HG03045 (cell line): ENCODE measurements around the gene FYN.

Source experiments
- ATAC-seq: cut with Tn5 transposase; IDR thresholded peaks from one replicate; pipeline ENCODE4 v1.9.1; 2021; ENCODE audit warnings: mild to moderate bottlenecking, moderate library complexity; ENCODE audit not compliant: unreplicated experiment

Gene FYN

DNA sequence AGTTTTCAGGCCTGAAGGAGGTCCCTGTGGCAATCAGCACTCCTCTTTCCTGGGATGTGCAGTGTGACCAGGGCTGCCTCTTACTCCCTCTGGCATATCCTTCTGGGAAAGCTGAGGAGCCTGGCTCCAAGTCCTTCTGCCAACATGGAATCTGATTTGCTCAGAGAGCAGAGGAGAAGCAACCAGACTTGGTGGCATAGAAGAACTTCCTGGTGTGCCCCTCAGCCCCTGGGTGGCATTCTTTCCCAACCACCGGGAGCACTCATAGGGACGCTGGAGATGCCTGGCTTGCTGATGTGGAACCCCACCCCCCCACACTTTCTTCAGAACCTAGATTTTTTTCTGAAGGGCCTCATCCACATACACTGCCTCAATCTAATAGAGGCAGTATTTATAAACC is 160.0 kb downstream of the FYN start:
- ATAC-seq: no peak

DNA sequence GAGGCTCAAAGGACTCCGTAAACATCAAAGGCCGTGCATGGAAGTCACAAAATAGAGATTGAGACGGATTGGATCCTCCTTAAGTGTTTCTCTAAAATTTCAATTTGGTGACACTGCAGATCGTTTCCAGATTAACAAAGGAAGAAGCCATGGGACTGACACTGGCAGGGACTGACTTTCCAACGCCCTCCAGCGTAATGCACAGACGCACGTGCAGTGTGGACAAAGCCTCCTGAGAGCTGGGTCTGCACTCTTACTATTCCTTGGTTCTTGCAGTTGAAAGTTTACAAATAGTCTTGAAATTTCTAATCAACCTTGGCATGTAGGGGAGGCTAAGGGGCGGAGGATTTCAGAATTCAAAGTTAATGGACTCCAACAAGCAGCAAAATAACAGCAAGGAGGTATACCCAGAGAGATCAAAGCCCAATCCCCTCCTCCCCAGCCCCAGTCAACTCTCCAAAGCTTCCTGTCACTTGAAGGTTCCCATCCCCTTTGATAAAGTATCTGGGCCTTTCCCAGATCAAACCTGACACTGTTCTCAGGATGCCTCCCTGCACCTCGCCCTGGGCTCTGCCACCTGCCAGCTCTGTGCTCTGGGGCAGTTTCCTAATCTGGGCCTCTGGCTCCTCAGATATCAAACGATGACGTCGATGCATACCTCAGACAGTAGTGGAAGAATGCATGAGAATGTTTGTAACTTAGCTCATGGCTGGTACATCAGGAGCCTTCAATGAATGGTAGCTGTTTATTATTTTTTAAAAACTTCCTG is 161.1 kb downstream of the FYN start:
- ATAC-seq: no peak

DNA sequence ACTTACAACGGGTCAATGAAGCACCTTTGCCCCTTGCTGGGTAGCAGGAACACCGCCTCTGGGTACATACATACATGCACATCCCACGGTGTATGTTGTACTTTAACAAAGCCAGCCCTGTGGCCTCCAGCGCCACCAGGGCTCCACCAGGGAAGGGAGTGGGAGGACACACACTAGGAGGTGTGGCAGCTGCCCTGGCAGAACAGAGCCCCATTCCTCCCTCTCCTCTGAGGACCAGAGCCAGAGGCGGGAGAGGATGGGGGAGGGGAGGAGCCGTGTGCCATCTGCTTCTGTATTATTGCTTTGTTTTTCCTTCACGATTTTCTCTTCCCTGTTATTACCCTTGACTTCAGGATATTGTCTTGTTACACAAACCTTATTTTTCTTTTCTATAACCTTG is 161.8 kb downstream of the FYN start:
- ATAC-seq: no peak

DNA sequence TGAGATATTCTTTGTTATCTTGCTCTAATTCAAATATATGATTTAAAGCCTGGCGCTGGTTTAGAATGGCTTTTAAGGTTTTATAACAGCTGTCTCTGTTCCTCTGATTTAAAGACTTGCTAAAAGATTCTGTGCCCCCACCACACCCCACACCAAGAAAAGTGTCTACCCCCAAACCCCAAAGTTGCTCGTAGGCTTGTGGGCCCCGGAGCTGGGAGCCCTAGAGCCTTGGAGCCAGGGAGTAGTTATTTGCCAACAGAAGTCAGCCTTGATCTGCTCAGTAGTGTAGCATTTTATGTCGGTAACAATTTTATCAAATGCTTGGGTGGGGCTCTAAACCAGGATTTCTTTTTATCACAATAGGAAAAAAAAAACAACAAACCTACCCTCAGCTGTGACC is 162.3 kb downstream of the FYN start:
- no peak for ATAC-seq

DNA sequence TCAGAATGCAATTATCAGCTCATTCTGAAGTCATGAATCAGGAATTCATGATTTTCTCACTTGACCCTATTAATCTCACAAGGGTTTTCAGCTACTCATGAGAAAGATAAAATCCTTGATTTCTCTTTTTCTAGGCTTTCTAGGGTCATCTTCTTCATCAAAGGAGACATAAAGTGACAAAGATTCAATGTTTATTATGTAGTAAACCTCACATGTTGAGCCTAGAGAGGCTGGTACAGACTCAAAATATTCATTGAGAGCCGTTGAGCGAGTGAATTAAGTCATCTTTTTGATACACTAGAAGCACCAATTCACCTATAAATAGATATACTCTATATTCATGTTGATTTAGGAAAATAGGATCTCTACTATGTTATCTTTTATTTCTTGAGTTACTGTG is 162.8 kb downstream of the FYN start:
- ATAC-seq: no peak

DNA sequence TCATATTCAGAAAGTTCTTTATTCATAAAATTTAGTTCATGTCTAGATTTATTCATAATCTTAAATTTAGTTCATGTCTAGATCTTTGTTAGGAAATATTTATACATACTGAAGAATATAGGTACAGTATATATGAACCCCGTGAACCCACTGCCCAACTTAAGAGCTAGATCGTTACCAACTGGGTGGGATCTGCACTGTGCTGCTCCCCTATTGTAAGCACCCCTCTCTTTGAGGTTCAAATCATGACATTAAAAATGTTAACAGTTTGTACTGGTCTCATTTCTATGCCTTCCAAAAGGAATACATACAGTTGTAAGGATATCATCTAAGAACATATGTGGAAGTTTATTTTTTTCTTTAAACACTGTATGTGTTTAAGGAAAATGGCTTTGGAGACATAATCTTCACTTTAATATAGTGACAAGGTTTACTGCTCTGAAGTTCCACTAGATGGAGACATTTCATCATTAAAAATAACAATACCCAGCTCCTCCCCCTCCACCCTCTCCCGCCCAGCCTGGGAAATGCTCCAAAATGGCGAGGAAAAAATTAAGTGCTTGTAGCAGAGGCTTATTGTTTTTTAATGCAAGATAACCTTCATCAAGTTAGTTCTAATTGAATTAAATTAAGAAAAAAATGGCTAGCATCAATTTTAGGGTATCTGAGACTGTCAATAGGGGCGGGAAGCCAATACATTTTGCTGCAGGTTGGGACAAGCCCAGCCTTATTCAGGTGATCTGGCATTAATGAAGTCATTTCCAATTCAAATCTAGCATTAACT is 163.4 kb downstream of the FYN start:
- ATAC-seq: peak; percentile 83

DNA sequence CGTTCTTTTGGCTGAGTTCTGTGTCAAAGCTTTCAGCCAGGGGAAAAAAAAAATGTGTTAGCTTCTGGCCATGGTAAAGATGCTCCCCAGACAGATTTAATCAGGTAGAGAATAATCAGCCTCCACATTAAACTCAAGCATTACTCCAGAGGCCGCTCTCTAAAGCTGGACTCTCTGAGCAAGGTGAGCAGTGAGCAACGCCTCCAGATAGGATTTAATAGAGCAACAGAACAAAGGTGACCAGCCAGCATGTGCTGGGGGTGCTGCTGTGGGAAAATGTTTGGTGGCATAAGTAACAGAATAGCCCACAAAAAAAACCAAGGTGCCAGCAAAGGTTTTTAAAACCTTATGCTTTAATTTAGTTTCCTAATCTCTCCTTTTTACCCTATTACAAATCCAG is 164.1 kb downstream of the FYN start:
- ATAC-seq: no peak

DNA sequence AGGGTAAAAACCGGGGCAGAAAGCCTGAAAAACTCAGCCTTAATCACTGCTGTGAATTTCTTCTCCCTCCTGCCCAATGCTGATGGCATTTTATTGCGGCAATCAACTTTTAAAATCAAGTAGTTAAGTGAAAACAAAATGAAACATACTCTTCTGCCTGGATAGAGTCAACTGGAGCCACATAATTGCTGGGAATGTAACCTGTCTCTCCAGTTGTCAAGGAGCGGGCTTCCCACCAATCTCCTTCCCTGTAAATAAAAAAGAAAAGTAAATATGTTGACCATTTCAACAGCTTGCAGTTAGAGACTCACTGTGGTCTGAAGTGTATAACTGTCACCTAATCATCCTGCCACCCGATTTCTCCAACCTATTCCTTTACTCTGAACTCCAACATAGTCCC is 165.5 kb downstream of the FYN start:
- no peak for ATAC-seq

DNA sequence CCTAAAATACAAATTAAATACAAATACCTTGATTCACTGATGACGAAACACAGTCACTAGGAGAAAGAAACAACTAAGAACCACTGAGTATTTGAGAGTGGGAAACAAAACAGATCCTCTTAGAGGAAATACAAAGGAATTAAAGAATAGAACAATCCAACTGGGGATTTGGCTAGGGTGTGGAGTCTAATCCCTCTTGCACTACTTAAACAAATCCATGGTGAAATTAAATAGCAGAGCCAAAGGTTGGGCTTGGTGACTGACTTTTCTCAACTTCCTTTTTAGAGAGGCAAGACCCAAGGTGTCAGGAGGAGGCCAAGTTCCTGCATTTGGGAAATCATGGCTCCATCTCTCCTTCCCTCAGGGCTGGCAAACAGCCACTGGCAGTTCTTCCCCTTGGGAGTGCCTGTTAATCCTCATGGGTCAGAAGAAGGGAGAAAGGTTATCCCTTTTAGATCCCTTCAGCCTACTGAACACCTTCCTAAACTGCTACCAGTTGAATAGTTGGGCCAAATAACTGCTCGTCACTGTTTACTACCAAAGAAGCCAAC is 166.3 kb downstream of the FYN start:
- ATAC-seq: no peak

DNA sequence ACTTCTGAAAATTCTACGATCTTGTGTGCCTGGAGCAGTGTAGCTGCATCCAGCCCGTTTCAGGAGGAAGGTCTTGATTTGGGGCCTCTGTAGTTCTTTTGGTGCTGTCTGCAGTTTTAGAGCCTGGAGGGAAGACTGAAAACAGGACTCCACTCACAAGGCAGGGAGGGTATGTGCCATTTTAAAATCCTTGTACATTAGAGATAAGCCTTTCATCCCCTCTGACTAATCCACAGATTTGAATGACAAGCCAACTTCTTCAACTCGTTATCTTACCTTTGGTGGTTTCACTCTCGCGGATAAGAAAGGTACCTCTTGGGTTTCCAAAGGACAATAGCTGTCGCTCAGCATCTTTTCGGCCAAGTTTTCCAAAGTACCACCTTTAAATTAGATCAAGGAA is 169.5 kb downstream of the FYN start:
- ATAC-seq: no peak

DNA sequence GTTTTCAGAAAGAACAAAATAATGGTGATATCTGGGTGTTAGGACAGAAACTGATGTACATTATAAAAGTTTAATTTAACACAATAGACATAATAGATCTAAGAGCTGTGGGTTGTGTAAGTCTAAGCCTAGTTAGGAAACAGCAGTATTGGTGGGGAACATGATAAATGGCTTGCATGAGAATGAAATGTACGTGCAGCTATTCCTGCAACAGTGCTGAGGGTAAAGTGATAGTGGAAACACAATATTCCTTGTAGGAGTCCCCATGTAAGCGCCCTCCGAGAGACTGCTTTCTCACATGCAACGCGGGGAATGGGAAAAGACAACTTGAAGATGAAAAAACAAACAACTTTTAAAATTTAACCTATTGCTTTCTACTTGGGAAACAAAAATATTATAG is 171.0 kb downstream of the FYN start:
- no peak for ATAC-seq

DNA sequence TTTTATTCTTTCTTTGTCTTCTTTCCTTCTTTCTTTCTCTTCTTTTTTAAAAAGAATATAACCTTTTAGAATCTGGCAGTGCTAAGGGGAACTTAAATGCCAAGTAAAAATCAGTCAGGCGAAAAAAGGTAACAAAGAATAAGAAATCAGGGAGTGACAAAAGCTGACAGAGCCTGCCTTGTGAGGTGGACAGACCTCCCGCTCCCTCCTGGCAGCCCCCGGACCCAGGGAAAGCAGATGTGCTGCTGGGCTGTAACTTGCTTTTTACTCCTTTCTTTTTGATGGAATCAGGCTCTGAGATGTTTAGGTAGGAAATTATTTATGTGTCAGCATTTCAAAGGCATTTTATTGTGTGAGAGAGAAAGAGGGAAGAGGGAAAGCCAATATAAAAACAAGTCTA is 172.1 kb downstream of the FYN start:
- no peak for ATAC-seq

DNA sequence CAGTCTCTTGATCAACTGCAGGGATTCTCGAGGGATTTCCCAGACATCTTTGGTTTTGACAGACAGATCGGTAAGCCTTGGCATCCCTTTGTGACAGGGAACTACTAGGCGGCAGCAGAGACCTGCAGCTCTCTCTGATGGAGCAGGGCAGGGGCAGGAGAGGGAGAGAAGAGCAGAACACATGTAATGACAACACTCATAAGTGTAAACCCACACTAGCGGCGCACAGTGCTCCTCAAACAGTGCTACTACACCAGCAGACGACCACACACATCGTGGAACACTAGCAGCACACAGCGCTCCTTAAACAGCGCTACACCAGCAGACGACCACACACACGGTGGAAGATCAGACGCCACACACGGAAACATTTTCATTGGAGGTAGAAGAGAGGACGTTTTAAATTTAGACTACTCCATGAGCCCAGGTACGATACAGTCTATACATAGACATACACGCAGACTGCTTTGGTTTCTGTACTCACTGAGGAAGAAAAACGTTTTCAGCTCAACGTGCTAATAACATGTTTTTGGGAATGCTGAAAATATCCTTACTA is 173.0 kb downstream of the FYN start:
- ATAC-seq: no peak

DNA sequence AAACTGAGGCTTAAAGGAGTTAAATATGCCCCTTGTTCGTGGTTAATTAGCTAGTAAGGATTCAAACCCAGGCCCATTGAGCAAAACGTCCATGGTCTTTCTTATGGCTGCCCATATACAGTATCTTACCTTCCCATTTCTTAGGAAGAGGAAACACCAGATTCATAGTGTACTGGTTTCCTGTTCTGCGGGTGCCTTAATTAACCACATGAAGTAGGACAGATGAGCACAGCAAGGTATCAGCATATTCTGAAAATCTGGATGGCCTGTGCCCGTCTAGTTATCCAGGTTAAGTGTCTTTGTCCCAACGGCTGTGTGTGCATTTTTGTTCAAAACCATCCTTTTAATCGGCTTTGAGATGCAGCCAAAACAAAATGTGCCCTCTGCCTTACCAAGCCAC is 174.1 kb downstream of the FYN start:
- no peak for ATAC-seq

DNA sequence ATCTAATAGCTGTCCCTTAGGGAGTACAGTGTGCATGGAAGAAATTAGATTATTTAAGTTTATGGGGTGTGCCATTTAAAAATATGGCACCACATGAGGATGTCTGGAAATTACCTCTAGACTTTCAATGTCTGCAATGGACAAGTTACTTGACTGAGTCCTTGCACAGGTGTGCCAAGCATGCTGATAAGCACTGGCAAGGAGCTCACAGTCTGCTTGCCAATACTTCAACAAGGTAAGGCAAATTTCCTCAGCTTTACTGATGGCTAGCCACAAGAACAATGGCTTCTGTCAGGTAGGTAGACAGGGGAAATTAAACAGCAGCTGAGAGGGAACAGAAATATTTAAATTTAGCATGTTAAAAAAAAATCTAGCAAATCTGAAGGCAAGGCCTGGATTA is 176.4 kb downstream of the FYN start:
- ATAC-seq: no peak

DNA sequence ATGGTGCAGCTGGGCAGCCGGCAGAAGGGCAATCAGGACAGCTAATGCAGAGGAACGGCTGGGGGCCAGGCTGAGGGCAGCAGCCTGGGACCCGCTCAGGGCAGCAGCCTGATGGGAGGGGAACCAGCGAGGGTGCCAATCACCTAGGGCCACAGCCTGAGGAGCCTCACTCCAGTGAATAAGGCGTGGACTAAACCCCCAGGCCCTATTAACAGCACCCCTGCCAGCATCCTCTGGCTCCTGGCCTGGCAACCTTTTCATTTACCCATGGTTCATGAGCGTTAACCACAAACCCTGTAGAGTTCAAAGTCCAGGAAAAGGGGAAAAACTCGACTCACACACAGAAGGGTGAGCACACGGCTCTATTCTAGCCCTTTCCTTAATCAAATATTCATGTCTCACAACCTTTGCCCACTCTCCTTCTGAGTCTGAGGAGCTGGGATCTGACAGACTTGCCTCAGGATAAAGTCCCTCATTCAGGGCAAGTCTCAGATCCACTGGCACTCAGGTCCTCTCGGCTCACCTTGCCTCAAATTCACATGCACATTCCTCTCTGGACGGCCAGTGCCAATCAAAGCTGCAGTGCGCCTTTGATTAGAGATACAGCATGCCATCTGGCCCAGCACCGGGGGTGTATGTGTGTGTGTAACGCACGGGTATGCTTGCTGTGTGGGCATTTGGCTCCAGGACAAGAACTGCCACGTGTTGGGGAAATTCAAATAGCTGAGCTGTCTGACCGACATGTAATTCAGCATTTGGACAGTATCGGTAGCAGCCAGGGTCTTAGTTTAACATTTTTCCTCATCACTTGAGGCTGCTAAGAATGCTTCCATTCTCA is 180.7 kb downstream of the FYN start:
- no peak for ATAC-seq

DNA sequence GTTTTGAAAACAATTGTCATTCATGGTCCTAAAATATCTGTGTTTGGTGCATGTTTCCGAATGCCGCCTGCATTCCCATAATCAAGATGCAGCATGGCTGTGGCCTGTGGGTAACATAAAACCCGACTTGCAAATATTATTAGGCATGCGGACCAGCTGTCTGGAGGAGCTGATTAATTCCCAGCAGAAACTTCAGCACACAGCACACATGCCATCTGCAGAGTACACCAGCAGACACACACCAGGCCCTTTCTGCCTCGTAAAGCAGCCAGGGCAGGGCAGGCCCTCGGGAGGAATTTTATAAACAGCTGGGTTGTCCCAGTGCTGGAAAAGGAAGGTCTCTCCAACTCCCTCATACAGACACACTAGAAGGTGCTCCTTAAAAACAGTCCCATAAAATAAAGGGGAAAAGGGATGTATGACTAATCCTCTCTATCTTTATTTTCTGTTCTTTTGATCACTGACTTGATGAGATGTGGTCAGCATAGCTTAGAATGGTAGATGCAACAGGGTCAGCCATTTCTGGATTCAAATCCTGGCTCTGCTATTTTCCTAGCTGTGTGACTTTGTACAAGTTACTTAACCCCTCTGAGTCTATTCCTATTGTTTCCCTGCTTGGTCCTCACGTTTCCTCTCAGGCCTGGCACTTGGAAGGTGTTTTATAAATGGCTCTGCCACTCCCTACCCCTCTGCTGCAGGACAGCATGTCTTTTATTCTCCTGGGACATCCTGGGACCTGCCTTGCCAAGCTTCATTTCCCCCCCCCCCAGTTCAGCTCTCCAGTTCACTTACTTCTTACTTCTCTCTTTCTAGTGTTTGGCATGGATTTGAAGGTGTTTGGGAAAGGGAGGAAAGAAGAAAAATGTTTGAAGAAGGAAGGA is 181.7 kb downstream of the FYN start:
- no peak for ATAC-seq

DNA sequence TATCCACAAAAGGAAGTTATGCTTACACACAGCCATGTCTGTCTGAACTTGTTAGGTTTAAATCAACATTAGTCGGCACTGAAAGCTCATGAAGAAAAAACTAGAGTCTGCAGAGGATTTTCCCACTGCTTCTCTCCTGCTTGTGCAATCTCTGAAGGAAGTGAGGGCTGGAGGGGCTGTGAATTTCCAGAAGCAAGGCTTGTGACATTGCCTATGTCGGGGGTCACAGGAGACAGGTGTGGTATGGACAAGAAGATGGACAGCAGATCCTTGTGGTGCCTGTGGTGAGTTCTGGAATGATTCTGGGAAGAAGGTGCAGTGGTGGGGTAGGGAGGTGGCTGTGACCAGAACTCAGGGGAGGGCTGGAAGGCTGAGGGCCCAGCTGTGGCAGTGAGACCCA is 183.3 kb downstream of the FYN start:
- no peak for ATAC-seq

DNA sequence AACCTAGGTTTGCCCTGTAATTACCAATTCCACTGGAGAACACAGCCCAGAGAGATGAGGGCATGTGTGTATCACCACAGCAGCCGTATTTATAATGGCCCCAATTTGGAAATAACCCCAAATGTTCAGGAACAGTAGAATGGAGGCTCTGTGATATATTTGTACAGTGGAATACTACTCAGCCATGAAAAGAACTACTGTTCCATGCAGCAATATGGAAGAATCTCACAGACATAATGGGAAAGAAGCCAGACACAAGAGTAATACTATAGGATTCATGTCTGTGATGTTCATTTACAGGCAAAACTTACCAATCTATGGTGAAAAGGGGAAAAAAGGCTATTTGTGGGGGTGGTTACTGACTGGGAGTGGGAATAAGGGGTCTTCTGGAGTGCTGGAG is 183.8 kb downstream of the FYN start:
- no peak for ATAC-seq

DNA sequence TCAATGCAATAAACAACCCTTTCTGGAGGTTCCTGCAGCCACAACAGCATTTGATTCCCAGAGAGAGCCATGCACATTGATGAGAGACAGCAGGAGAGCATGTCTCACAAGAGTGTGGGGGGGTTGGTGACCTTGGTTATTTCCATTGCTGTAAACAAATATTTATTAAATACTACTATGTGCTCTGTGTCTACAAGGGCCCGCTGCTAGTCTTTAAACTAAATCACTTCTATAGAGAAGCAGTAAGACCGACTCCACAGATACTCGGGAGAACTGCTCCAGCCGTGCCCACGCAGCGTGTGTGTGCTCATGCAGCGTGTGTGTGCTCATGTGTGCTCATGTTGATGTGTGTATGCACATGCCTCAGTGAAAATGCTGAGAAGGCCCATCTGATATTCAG is 184.9 kb downstream of the FYN start:
- ATAC-seq: no peak
